GM12873 (cell line): ENCODE data around the gene CCDC124.

Experiments used
- TF ChIP-seq, protein P1 (sequence below): IDR thresholded peaks from 2 replicates; pipeline ENCODE4 v1.5.1; 2012; ENCODE audit warnings: low read depth, mild to moderate bottlenecking, moderate library complexity, low read length, control low read depth; ENCODE audit not compliant: insufficient read depth; ENCODE audit errors: missing control alignments

The CCDC124 gene

DNA sequence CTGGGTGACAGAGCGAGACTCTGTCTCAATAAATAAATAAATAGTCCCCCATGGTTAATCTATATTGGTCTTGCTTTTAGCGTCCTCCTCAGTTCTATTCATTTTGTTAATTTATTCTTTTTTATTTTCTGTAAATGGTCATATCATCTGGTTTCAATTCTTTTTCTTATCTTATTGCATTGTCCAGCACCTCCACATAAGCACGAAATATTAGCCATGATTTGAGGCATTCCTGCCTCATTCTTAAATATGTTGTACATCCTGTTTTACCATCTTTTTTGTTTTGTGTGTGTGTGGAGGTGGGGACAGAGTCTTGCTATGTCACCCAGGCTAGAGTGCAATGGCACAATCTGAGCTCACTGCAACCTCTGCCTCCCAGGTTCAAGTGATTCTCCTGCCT is 24.6 kb upstream of the CCDC124 start:
- TF ChIP-seq, protein P1, sequence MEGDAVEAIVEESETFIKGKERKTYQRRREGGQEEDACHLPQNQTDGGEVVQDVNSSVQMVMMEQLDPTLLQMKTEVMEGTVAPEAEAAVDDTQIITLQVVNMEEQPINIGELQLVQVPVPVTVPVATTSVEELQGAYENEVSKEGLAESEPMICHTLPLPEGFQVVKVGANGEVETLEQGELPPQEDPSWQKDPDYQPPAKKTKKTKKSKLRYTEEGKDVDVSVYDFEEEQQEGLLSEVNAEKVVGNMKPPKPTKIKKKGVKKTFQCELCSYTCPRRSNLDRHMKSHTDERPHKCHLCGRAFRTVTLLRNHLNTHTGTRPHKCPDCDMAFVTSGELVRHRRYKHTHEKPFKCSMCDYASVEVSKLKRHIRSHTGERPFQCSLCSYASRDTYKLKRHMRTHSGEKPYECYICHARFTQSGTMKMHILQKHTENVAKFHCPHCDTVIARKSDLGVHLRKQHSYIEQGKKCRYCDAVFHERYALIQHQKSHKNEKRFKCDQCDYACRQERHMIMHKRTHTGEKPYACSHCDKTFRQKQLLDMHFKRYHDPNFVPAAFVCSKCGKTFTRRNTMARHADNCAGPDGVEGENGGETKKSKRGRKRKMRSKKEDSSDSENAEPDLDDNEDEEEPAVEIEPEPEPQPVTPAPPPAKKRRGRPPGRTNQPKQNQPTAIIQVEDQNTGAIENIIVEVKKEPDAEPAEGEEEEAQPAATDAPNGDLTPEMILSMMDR = no peak

DNA sequence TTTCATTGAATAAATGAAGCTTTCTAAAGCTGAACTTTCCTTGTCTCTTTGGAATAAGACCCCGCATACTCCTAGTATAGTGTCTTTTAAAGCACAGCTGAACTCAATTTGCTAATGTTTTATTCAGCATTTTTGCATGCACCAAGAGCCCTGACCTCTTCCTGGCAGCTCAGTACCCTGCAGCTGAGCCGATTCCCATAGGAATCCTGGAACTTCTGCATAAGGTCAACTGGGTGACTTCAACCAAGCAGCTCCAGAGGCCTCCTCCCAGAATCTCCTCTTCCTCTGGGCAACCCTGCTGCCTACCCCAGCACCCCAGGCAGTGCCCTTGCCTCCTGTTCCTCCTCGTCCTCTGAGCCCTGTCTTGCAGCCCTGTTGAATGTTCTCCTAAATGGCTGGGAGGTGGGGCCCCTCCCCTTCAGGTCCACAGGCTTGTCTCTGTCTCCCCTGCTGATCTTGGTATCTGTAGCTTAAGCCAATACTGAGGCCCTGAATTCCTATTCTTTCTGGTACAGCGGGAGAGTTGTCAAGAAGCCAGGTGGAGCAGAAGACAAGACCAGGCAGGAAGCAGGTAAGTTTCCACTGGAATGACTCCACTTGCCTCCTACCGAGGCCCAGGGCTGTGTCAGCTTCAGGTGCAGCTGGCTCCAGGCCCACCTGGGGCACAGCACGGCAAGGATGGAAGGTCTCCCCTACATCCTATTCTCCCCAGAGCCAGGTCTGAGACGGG is 23.6 kb upstream of the CCDC124 start:
- TF ChIP-seq, protein P1 = no peak

DNA sequence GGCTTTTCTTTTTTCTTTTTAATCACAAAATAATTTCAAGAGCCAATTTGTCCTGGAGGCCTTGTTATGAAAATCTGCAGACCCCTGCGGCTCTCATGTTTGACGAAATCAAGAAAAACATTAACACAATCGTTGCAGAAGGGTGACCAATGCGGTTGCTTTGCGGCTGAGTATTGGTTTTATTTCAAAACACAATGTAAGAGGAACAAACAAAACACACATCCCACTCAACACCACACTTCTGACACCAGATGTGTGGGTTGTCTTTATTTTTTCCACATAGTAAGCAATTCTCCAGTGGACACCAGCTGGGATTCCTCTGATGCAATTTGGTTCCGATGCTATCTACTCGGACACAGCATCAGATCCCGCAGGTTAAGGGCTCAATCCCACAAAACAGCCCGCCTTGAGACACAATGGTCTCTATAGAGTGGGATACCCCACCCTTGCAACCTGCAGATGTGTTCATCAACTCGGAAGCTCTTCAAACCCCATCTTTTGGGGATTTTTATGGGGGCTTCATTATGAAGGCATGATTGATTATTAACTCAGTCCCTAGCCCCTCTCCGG is 21.9 kb upstream of the CCDC124 start:
- TF ChIP-seq, protein P1 = no peak

DNA sequence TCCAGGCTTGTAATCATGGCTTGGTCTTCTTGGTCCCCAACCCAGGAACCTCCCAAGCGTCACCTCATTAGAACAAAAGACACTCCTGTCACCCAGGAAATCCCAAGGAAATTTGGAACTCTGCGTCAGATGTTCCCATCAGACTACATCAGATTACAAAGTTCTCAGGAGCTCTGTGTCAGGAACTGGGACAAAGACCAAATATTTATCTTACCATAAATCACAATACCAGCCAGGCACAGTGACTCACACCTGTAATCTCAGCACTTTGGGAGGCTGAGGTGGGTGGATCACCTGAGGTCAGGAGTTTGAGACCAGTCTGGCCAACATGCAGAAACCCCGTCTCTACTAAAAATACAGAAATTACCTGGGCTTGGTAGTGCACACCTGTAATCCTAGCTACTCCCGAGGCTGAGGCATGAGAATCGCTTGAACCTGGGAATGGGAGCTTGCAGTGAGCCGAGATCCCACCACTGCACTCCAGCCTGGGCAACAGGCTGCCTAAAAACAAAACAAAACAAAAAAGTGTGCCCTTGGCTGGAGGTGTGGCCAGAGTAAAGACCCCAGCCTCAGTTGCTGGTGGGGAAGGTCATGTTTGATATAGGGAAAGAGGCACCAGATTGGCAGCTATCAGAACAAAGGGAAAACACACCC is 16.7 kb upstream of the CCDC124 start:
- TF ChIP-seq, protein P1 = no peak

DNA sequence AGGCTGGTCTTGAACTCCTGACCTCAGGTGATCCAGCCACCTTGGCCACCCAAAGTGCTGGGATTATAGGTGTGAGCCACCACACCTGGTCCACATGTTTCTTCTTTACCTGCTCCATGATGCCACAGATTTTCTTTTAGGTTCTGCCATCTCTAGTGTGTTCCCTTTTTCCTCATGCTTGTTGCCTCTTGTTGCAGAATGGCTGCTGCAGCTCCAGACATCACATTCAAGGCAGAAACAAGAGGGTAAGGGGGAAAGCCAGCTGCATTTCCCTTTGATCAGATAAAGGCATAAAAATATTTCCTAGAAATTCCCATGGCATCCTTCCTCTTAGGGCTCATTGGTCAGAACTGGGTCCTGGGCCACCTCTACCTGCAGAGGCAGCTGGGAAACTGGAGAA is 12.3 kb upstream of the CCDC124 start:
- TF ChIP-seq, protein P1 = no peak

DNA sequence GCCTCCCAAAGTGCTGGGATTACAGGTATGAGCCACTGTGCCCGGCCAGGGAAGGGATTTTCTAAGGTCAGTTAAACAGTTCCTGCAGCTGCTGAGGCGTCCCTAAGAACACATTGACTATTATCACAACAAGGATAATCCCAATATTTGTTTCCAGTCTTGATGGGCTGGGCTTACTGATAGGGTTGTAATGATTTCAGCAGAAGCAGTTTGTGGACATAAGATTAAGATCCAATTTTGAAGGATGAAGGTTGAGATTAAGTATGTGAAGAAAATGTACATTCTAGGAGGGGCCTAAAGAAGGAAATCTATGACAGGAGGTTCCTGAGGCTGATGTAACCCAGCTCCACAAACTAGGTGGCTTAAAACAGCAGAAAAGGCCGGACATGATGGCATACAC is 10.7 kb upstream of the CCDC124 start:
- TF ChIP-seq, protein P1 = no peak

DNA sequence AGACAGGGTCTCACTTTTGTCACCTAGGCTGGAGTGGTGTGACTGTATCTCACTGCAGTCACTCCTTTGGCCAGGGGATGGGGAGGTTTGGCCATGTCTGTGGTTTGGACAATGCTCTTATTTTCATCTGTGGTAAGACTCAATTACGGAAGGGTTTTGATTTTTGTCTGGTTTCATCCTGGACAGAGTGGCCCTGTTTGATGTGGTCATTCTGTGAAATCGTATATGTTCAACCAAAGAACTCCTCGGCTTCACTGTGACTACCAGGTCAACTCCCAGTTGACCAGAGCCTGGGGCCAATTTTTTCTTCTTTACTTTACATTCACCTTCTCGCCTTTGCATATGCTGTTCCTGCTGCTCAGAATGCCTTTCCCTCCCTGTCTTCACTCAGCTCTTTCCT is 6.8 kb upstream of the CCDC124 start:
- TF ChIP-seq, protein P1 = no peak
